ENCODE measurements around the gene OR4D9. TPM values are rescaled to one million over a fixed set of nuclear protein-coding genes. Genes with fewer than 3 reads are reported as not detected.
"Not testable (repeated sequence)": the region's sequence is repeated elsewhere in the genome, so short reads cannot be mapped to it uniquely, and the experiment has no call there.

OR4D9 gene
- total RNA-seq, 1 experiment from 2014 or later, result not detected

DNA sequence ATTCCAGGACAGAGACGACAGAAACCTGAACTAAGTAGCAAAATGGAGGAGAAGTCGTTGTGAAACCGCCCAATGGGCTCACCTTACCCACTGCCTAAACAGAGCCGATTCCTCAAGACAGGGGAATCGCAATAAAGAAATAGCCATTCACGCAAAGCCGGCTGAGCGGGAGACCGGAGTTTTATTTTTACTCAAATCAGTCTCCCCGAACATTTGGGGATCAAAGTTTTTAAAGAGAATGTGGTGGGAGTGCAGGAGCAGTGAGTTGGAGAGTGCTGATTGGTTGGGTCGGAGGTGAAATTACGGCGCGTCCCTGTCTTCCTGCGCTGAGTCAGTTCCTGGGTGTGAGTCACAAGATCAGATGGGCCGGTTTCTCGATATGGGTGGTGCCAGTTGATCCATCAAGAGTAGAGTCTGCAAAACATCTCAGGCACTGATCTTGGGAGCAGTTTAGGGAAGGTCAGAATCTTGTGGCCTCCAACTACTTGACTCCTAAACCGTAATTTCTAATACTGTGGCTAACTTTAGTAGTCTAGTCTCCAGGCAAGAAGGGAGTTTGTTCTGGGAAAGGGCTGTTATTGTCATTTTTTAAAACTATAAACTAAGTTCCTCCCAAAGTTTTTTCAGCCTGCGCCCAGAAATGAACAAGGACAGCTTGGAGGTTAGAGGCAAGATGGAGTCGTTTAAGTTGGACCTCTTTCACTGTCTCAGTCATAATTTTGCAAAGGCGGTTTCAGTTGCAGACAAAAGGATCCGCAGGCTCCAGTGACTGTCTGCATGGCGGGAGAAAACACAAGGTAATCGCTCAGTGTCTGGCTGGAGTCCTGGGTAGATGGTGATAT, 34.1 kb downstream of the OR4D9 start:
- DNase-seq, result peak; percentile 26
- no peak overlapping the region for H3K4me3 ChIP-seq
- H3K27me3 ChIP-seq, result no peaks in the 10 kb centered on the region
- H3K36me3 ChIP-seq, result no peaks in the 10 kb centered on the region
- 0 out of 2 replicates have a peak, but pooled peaks cover 2% of the 10 kb centered on the region for H3K9me3 ChIP-seq

DNA sequence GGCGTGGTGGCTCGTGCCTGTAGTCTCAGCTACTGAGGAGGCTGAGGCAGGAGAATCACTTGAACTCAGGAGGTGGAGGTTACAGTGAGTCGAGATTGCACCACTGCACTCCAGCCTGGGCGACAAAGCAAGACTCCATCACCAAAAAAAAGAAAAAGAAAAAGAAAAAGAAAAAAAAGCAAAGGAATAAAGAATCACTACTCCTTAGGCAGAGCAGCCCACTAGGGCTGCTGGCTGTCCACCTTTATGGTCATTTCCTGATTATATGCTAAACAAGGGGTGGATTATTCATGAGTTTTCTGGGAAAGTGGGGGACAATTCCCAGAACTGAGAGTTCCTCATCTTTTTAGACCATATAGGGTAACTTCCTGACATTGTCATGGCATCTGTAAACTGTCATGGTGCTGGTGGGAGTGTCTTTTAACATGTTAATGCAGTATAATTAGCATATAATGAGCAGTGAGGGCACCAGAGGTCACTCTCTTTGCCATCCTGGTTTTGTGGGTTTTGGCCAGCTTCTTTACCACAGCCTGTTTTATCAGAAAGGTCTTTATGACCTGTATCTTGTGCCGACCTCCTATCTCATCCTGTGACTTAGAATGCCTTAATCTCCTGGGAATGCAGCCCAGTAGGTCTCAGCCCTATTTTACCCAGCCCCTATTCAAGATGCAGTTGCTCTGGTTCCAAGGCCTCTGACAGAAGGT, 36.4 kb downstream of the OR4D9 start:
- not testable (repeated sequence) for H3K27me3 ChIP-seq, H3K36me3 ChIP-seq, H3K9me3 ChIP-seq, H3K4me3 ChIP-seq, DNase-seq

DNA sequence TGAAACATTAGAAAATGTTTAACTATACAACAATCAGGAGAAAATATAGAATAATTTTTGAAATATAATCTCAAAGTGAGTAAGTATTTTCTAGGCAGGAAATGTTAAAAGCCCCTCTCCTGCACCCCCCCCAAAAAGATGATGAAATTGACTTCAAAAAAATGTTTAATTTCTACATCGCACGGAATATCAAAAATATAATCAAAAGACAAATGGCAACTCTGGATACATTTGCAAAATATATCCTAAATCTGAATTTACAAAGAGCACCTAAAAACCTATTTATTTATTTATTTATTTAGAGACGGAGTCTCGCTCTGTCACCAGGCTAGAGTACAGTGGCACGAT, 36.9 kb downstream of the OR4D9 start:
- no peak for DNase-seq
- H3K27me3 ChIP-seq, result no peaks in the 10 kb centered on the region
- no peaks in the 10 kb centered on the region for H3K36me3 ChIP-seq
- H3K9me3 ChIP-seq, result 0 out of 2 replicates have a peak, but pooled peaks cover 2% of the 10 kb centered on the region
- no peak overlapping the region for H3K4me3 ChIP-seq

DNA sequence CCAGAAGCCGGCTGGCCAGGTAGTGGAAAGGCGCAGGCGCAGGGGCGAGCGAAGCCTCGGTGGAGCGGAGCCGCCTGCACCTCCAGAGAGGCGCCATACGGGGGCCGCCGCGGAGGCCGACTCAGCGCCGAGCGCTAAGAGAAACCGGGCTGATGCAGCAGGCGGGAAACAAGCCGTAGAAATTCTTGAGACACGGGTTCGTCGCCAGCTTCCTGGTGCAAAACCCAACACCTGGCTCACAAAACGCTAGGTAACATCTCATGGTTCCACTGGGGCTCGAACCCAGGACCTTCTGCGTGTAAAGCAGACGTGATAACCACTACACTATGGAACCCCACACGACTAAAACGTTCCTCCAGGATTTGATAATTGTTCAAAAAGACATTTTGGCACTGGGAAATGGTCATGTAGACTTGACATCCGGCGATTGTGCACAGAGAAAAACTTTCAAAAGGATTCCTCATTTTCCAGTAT, 39.1 kb downstream of the OR4D9 start:
- peak; percentile 95 for DNase-seq
- Histone ChIP-seq H3K36me3 (no peaks in the 10 kb centered on the region), H3K4me3 (peak overlapping the region; percentile 55), H3K27me3 (no peaks in the 10 kb centered on the region), H3K9me3 (no peaks in the 10 kb centered on the region)

DNA sequence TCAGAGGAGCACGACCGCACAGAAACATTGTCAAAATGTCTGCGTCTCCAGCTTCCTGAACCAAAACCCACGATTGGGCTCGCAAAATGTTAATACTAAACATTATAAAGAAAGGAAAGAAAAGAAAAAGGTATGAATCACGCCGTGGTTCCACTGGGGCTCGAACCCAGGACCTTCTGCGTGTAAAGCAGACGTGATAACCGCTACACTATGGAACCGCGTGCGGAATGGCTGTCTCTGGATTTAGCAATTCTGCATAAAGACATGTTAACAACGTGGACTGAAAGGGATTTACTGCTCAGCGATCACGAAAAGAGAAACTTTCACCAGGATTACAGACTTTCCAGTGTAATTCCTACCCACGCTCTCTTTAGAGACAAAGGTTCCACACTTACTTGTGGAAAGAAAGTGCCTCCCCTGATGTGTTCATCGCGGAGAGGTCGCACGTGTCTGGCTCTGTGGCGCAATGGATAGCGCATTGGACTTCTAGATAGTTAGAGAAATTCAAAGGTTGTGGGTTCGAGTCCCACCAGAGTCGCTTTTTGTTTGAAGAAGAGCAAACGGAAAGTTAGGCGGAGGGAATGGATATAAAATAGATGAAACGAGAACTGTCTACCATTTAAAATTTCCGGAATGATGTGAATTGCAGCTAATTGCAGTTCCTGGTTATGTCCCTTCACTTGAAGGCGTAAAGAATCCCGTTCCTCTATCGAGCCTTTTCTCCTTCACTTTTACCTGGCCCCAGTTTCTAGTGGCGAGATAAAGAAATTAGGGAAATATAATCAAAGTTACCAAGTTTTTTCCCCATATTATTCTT, 39.7 kb downstream of the OR4D9 start:
- Histone ChIP-seq H3K4me3 (peak overlapping the region; percentile 55), H3K27me3 (no peaks in the 10 kb centered on the region), H3K9me3 (no peaks in the 10 kb centered on the region), H3K36me3 (no peaks in the 10 kb centered on the region)
- DNase-seq, result peak; percentile 80

DNA sequence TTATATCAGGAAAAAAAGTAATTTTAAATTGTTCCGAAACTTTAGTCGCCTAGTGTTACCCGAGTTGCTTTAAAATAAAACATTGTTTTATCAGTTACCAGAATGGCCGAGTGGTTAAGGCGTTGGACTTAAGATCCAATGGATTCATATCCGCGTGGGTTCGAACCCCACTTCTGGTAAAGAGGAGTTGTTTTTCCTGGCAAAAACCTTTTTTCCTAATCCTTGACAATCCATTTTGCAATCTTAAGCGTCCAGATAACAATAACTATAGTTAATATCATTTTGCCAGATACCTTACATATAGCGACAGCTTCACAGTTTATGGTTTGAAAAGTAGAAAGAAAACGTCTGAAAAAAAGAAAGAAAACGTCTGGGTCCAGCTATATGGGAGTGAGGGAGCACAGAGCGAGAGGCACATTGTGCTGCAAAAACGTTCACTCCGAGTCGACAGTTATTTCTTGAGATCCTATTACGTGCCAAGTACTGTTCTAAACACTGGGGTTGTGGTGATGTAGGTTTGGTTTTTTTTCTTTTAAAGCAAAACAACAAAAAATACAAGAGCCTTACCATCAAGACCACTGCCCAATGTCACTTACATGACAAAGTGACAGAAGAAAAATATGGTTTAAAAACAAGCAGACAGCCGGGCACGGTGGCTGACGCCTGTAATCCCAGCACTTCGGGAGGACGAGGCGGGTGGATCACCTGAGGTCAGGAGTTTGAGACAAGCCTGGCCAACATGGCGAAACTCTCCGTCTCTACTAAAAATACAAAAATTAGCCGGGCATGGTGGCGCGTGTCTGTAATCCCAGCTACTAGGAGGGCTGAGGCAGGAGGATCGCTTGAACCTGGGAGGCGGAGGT, 40.6 kb downstream of the OR4D9 start:
- Histone ChIP-seq H3K9me3 (no peaks in the 10 kb centered on the region), H3K36me3 (no peaks in the 10 kb centered on the region), H3K4me3 (peak overlapping the region; percentile 55), H3K27me3 (no peaks in the 10 kb centered on the region)
- peak; percentile 49 for DNase-seq

DNA sequence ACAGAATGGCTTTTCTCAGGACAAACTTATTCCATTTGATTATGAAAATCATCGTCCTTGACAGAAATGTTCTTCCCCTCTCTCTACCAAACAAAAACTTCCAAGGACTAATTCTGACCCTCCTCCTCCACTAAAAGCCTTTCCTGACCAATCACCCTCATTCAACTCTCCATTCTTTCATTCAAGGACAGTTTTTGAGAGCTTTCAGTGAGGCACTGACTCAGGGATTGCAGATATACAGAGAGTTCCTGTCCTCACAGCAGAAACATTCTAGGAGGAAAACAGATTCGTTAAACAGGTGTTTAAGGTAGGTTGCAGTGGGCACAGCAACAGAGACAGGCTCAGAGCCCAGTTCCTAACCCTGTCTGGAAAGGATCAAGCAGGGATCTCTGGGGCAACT, 41.5 kb downstream of the OR4D9 start:
- no peak for DNase-seq
- H3K4me3 ChIP-seq, result peak overlapping the region; percentile 55
- H3K9me3 ChIP-seq, result no peaks in the 10 kb centered on the region

DNA sequence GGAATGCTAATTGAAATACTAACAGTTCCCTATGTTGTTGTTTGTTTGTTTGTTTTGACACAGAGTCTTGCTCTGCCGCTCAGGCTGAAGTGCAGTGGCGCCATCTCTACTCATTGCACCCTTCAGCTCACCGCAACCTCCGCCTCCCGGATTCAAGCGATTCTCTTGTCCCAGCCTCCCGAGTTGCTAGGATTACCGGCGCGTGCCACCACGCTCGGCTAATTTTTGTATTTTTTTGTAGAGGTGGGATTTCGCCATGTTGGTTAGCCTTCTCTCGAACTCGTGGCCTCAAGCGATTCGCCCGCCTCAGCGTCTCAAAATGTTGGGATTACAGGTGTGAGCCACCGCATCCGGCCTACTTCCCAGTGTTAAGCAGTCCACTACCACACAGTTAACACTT, 42.0 kb downstream of the OR4D9 start:
- no peak for DNase-seq
- H3K4me3 ChIP-seq, result no peak overlapping the region
- H3K27me3 ChIP-seq, result no peaks in the 10 kb centered on the region
- no peaks in the 10 kb centered on the region for H3K36me3 ChIP-seq
- no peaks in the 10 kb centered on the region for H3K9me3 ChIP-seq

More for the DNA sequence above, 41.5 kb downstream of the OR4D9 start:
- no peaks in the 10 kb centered on the region for H3K27me3 ChIP-seq
- no peaks in the 10 kb centered on the region for H3K36me3 ChIP-seq

DNA sequence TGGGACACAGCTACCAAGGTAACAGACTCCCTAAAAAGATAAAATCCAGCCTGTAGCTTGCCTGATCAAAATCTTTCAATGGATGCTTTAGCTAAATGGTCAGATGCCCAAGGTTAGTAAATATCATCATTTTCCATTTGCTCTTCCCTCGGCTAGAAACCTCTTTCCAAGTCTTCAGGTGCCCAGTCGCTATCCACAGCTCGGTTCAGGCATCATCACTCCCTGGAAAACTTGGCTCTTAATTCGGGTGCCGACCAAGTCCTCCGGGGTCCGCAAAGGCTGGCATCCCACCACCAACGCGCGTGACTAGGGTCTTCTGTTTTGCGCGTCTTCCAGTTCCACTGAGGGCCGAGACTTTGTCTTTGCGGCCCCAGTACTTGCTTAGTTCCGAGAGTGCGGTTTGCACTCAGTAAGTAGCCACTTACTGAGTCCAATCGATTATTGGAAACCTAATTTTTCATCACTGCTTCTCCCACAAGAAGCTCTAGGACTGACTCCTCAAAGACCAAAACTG, 44.3 kb downstream of the OR4D9 start:
- Histone ChIP-seq H3K4me3 (peak overlapping the region; percentile 62), H3K27me3 (no peaks in the 10 kb centered on the region), H3K9me3 (no peaks in the 10 kb centered on the region), H3K36me3 (no peaks in the 10 kb centered on the region)
- DNase-seq, result no peak

DNA sequence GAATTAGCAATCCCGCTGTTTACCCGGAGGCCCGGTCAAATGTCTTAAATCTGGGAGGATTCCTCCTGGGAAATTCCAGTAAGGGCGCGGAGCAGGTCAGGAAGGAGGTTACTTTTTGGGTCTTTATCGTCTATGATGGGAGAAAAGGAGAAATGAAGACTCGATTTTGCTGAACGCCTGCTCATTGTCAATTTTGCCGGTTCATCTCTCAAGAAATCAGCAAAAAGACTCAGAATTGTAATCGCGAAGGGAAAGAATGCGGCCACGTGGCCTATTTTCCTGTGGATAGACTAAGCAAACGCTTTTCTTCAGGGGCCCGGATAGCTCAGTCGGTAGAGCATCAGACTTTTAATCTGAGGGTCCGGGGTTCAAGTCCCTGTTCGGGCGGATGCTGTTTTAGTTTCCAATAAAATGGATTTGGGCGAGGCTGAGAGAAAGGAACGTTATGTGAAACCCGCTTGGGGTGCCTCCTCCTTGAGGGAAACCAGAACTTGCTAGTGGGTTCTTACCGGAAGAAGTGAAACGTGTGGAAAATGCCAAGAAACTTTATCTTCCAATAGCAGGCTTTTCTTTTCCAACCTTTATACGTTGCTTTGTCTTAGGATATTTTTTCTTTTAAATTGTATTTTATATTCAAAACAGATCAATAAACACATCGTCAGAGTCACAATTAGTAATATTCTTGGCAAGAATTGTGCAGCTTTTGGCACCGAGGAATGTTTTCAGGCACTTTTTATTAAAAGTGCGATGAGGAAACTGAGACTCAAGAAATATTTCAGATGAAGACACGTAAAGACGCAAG, 45.0 kb downstream of the OR4D9 start:
- Histone ChIP-seq H3K36me3 (no peaks in the 10 kb centered on the region), H3K9me3 (no peaks in the 10 kb centered on the region), H3K27me3 (no peaks in the 10 kb centered on the region), H3K4me3 (peak overlapping the region; percentile 62)
- DNase-seq, result peak; percentile 78

DNA sequence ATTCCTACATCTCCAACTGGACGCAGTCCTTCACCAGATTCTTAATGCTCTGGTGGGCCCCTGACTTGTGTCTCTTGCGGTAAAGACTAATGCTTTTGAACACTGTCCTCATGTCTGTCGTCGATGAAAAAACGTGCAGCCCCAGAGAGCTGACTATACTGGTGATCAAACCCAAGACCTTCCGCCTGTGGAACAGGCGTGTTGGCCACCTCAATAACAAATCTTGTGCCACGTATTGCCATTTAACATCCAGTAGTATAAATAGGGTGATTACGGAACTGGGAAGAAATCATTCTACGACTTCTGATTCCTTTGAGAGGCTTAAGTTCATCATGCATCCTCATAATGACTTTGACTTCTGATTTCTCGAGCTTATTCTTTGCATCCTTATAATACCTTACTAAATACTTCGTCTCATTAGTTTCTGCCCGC, 45.6 kb downstream of the OR4D9 start:
- Histone ChIP-seq H3K9me3 (no peaks in the 10 kb centered on the region), H3K27me3 (no peaks in the 10 kb centered on the region), H3K4me3 (peak overlapping the region; percentile 62), H3K36me3 (no peaks in the 10 kb centered on the region)
- peak; percentile 39 for DNase-seq

DNA sequence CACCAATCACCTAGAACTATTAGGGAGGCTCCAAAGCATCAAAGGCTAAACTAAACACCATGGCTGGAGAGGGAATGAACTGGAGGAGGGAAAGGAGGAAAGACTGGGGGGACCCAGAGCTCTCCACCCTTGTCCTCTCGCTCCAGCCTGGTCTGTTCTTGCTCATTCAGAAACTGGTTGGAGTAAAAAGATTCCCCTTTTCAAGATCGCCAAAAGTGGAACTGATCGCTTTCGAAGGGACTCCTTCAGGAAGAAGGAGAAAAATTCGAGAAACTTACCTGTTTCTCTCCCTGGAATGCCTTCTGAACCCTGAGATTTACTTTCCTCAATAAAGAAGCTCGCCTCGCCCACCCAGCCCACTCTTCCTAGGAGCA, 46.9 kb downstream of the OR4D9 start:
- no peaks in the 10 kb centered on the region for H3K27me3 ChIP-seq
- no peaks in the 10 kb centered on the region for H3K9me3 ChIP-seq
- no peak overlapping the region for H3K4me3 ChIP-seq
- no peaks in the 10 kb centered on the region for H3K36me3 ChIP-seq
- DNase-seq, result no peak

DNA sequence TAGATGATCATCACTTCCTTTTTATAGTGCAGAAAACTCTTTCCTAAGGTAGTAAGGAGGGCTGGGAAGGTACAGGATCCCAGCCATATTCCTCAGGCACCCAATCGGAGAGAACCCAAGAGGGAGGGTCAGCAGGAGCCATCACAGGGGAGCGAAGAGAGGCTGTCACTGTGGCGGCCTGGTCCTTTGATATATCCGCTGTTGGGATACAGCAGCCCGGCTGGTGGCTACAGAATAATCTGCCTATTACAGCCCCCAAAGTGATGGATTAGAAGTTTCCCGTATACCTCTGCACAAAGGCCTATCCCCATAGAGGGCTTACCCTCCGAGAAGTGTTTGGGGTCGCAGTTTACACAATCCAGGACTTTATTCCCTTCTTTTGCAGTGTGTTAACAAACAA, 48.5 kb downstream of the OR4D9 start:
- no peaks in the 10 kb centered on the region for H3K36me3 ChIP-seq
- no peaks in the 10 kb centered on the region for H3K9me3 ChIP-seq
- H3K4me3 ChIP-seq, result peak overlapping the region; percentile 97
- DNase-seq, result no peak
- no peaks in the 10 kb centered on the region for H3K27me3 ChIP-seq

DNA sequence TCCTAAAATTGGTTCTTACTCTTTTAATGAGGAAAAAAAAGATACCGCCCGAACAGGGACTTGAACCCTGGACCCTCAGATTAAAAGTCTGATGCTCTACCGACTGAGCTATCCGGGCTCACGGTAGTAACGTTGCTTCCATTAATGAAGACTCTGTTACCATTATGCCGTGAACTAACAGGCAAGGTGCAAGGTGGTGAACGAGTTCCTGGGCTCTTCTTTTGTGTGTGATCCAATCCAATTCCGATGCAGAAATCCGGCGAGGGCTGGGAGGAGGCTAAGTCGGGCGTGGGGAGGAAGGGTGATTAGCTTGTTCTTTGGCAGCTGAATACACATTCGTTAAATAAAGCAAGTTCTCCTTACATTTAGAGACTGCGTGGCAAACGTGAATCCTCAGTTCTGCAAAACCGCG, 49.0 kb downstream of the OR4D9 start:
- no peaks in the 10 kb centered on the region for H3K36me3 ChIP-seq
- H3K27me3 ChIP-seq, result no peaks in the 10 kb centered on the region
- no peaks in the 10 kb centered on the region for H3K9me3 ChIP-seq
- H3K4me3 ChIP-seq, result peak overlapping the region; percentile 97
- peak; percentile 54 for DNase-seq

DNA sequence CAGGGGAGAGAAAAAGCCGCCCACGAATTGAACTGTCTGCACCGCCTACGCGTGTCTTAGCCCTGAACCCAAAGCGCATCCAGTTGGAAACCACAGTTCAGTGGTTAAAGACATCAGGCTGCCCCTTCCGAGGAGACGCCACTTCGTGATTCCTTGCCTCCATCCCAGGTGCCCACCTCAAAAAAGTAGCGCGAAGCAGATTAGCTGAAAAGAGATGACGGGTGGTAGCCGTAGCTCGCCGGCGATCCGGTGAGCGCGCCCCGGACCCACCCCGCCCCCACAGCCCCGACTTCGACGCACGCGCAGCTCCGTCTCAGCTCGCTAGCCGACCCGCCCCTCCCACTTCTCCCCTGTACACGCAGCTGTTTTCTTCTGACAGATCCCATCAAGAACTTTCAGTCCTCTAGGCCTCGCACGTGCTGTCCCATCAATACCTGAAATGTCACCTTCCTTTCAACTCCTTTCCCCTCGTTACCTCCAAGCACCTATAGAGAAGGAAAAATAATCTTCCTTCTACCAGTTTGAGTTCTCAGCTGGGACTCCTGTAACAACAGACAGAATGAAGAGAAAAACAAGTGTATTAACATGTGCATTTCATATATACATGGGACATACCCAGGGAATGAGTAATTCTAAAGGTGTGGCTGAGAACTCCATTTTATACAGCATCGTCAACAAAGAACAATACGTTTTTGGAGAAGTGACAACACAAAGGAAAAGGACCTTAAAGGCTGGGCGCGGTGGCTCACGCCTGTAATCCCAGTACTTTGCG, 49.5 kb downstream of the OR4D9 start:
- Histone ChIP-seq H3K9me3 (no peaks in the 10 kb centered on the region), H3K36me3 (no peaks in the 10 kb centered on the region), H3K27me3 (no peaks in the 10 kb centered on the region), H3K4me3 (peak overlapping the region; percentile 97)
- DNase-seq, result peak; percentile 82

Data from MG63 (cell line).